VCaP (cell line): ENCODE data around the gene PDLIM7.
A peak's percentile ranks its signal among the peaks of the same experiment; 100 is the strongest.

ENCODE experiments used
- H3K27ac ChIP-seq: fragments of 450-650 bp; 2 replicates; pipeline ENCODE4 v1.5.1; 2017
- TF ChIP-seq, protein P1 (sequence below): fragments of 450-650 bp; conservative IDR thresholded peaks from 2 replicates; pipeline ENCODE4 v1.5.1; 2017; ENCODE audit warnings: mild to moderate bottlenecking, moderate library complexity

PDLIM7 gene, protein sequence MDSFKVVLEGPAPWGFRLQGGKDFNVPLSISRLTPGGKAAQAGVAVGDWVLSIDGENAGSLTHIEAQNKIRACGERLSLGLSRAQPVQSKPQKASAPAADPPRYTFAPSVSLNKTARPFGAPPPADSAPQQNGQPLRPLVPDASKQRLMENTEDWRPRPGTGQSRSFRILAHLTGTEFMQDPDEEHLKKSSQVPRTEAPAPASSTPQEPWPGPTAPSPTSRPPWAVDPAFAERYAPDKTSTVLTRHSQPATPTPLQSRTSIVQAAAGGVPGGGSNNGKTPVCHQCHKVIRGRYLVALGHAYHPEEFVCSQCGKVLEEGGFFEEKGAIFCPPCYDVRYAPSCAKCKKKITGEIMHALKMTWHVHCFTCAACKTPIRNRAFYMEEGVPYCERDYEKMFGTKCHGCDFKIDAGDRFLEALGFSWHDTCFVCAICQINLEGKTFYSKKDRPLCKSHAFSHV

DNA sequence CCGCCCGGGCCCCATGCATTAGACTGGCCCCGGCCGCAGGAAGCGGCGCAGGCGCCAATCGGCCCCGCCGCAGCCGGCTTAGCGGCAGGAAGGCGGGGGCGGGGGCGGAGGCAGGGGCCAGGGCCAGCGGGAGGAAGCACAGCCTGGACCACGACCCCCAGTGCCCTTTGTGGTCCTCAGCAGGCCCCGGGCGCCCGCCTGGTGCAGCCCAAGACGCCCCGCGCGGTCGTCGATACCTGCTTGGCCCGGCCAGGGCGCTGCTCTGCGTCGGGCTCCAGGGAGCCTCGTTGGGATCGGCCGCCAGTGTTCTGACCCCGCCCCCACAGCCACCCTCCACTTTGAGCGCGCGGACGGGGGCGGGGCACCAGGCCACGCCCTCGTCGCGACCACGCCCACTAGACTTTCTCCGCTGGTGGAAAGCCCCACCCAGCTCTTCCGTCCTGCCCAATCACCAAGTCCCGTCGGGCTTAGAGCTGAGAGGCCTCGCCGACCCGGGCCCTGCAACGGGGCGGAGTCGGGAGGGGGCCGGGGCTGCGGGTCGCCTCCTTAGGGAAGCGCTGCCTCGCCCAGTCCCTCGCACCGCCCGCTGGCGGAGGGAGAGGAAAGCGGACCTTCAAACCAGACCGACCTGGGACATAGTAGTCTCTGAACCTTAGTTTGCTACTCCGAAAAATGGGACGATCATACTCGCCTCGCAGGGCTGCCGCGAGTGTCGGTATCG, at the start of gene PDLIM7:
Gene PDLIM7, minus strand, starts transcription at position 313 of the 721 bp plus-strand sequence. CDS start 1,092 bp downstream, outside the sequence.
- TF ChIP-seq, protein P1, sequence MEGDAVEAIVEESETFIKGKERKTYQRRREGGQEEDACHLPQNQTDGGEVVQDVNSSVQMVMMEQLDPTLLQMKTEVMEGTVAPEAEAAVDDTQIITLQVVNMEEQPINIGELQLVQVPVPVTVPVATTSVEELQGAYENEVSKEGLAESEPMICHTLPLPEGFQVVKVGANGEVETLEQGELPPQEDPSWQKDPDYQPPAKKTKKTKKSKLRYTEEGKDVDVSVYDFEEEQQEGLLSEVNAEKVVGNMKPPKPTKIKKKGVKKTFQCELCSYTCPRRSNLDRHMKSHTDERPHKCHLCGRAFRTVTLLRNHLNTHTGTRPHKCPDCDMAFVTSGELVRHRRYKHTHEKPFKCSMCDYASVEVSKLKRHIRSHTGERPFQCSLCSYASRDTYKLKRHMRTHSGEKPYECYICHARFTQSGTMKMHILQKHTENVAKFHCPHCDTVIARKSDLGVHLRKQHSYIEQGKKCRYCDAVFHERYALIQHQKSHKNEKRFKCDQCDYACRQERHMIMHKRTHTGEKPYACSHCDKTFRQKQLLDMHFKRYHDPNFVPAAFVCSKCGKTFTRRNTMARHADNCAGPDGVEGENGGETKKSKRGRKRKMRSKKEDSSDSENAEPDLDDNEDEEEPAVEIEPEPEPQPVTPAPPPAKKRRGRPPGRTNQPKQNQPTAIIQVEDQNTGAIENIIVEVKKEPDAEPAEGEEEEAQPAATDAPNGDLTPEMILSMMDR = peak; percentile 53
- H3K27ac ChIP-seq = peak within 1 kb of the TSS; percentile 80

DNA sequence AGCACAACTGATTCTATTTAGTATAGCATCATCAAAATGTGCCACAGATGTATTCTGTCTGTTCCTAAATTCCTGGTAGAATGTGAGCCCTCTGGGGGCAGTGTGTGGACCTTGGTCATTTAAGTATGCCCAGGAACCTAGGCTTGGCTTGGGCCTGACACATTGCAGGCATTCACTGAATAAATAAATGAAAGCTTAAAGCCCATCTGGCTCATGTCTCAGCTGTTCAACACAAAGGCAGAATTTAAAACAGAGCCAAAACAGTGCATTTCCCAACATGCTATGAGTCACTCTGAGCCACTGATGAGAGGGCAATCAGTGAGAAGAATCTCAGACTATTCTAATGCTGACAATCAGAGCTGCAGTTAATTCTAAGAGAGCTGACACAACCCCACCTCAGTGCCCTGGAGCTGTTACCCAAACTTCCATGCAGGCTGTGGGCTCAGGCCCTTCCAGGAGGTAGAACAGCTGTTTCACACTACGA, 48.9 kb upstream of the PDLIM7 start:
- TF ChIP-seq, protein P1 = no peak
- no peak overlapping the region for H3K27ac ChIP-seq

DNA sequence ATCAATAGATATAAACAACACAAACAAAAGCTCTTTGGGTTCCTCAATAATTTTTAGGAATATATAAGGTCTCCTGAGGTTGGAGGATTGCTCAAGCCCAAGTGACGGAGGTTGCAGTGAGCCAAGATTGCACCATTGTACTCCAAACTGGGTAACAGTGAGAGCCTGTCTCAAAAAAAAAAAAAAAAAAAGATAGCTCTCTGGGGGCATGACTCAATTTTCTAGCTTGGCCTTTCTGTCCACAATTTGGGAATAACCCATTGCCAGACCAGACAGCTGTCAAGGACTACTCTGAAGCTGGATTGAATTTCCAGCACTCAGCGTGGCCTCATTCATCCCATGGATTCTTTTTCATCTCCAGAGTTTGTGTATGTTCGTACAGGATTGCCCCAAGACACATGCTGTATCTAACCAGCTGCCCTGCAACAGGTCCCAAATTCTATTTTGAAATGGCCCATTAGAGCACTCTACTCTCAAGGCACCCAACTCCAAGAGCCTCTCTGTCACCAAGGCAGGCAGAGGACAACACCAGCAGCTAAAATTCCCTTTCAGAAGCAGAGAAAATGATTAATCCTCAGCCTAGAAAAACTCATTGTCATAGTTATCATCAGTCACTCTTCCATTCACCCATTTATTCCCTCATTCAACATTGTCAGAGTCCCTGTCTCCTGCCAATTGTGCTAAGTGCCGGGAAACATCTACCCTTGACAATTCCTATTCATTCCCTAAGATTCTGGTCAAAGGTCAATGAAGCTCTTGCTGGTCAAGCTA, 48.3 kb upstream of the PDLIM7 start:
- no peak overlapping the region for H3K27ac ChIP-seq
- TF ChIP-seq, protein P1 = no peak

DNA sequence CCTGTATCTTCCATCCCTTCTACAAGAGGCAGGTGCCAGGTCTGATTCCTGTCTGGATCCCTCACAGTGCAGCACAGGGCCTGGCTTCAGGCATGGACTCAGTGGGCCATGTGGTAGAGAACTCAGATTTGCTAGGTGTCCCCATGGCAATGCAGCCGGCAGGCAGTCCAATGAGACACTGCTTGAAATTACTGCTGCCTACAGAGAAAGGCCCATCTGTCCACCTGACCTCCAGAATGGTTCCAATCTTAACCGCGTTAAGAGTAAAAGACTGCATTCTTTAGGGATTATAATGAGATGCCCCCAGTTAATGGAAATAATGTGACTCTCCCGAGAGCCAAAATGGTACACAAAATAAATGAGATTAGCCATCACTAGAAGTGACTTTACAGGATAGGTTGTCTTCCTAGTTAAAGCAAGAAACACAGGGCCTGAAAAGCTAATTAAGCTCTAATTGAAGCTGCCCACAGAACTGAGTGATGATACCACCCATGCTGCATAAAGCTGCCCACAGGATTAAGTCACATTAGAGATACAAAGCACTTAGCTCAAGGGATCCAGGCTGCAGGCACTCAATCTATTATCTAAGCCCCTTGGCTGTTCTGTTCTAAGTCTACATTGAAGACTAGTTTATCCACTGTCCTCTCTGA, 45.5 kb upstream of the PDLIM7 start:
- TF ChIP-seq, protein P1 = no peak
- no peak overlapping the region for H3K27ac ChIP-seq

DNA sequence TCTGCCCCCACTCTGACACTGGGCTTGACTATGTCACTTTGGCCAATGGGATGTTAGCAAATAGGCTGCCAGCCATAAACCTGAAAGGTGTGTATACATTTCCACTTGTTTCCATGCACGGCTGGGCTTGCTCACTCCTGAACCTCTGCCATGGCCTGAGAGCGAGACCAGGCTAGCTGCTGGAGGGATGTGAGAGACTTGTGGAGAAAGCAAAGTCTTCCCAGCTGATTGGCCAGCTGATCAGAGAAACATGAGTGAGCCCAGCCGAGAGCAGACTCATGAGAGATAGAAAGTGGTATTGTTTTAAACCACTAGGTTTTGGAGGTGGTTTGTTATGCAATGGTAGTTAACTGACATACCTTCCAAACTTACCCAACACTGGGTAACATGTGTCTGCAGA, 43.0 kb upstream of the PDLIM7 start:
- TF ChIP-seq, protein P1 = no peak
- H3K27ac ChIP-seq = peak overlapping the region; percentile 75

DNA sequence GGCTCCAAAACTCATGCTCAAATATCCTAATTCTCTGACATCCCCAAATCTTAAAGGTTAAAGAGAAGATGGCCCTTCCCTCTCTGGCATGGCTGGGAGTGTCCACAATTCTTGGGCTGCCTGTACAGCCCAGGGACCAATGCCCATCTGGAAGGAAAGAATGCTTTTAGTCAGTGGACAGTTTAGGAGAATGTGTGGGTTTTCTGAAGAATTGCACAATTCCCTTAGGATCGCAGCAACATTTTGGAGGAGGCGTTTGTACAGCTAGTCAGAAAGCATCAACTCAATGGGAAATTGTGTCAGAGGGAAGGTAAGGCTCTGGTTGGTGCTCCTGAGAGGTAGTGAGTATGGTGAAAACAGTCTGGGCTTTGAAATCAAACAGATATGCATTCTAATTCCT, 42.0 kb upstream of the PDLIM7 start:
- TF ChIP-seq, protein P1 = no peak
- H3K27ac ChIP-seq = peak overlapping the region; percentile 75
